Inflammatory macrophage (primary cell): ENCODE data around the gene MPRIP.

Experiments
- DNase-seq, 2 donors: peaks; one replicate each; pipeline ENCODE4 v3.0.0-alpha.2; 2020 to 2022

MPRIP gene

GRCh38 chr17:17071531-17072360 lies 29.5 kb downstream of the MPRIP start:
- DNase-seq = no peak

- no peak for DNase-seq
Observed at GRCh38 chr17:17072546-17072945, 30.3 kb downstream of the MPRIP start.

- no peak for DNase-seq
Observed at GRCh38 chr17:17073030-17073564, 30.8 kb downstream of the MPRIP start.

GRCh38 chr17:17073581-17074403 lies 31.5 kb downstream of the MPRIP start:
- DNase-seq = no peak

- no peak for DNase-seq
Observed at GRCh38 chr17:17075125-17075781, 33.0 kb downstream of the MPRIP start.

GRCh38 chr17:17076066-17076465 lies 33.8 kb downstream of the MPRIP start:
- DNase-seq = no peak

GRCh38 chr17:17077101-17077500 lies 34.8 kb downstream of the MPRIP start:
- no peak for DNase-seq

- no peak for DNase-seq
Observed at GRCh38 chr17:17077861-17078732, 35.8 kb downstream of the MPRIP start.

- DNase-seq = no peak
Observed at GRCh38 chr17:17078832-17079231, 36.6 kb downstream of the MPRIP start.

GRCh38 chr17:17079336-17079735 lies 37.1 kb downstream of the MPRIP start:
- no peak for DNase-seq

- DNase-seq = no peak
Observed at GRCh38 chr17:17079761-17080160, 37.5 kb downstream of the MPRIP start.

- no peak for DNase-seq
Observed at GRCh38 chr17:17080181-17080631, 37.9 kb downstream of the MPRIP start.

GRCh38 chr17:17080781-17081180 lies 38.5 kb downstream of the MPRIP start:
- no peak for DNase-seq

- no peak for DNase-seq
Observed at GRCh38 chr17:17081304-17081940, 39.2 kb downstream of the MPRIP start.

GRCh38 chr17:17082878-17083277 lies 40.6 kb downstream of the MPRIP start:
- no peak for DNase-seq

GRCh38 chr17:17084317-17084835 lies 42.1 kb downstream of the MPRIP start:
- no peak for DNase-seq

- no peak for DNase-seq
Observed at GRCh38 chr17:17084941-17085340, 42.7 kb downstream of the MPRIP start.

- no peak for DNase-seq
Observed at GRCh38 chr17:17086585-17086984, 44.3 kb downstream of the MPRIP start.

- peak in 1 of 2 donors; percentile 8 for DNase-seq
Observed at GRCh38 chr17:17087424-17088015, 45.3 kb downstream of the MPRIP start.

GRCh38 chr17:17088086-17088485 lies 45.8 kb downstream of the MPRIP start:
- DNase-seq = peak; percentile 40 to 58
